K562 (cell line): Measurements from ENCODE around the gene EGLN3. TPM values are rescaled to one million over a fixed set of nuclear protein-coding genes. Genes with fewer than 3 reads are reported as not detected.

ENCODE experiments used
- ATAC-seq: fragments of 200-7000 bp; cut with Tn5 transposase; 3 replicates; pipeline ENCODE4 v1.9.1; 2020; ENCODE audit warnings: moderate library complexity
- BruUV-seq: library from RNA; stranded (reverse); fragments of 400-500 nt; replicated peaks from 2 replicates; lab custom pipeline; 2021; lab: Mats Ljungman, UMichigan
- CTCF ChIA-PET: fragments of 300-600 bp; formaldehyde crosslinking; extraction: SDS; loops from one replicate; lab custom pipeline; 2021; ENCODE audit warnings: low intra/inter-chr PET ratio; lab: Yijun Ruan, JAX
- POLR2A ChIA-PET: fragments of 300-600, 350-650 bp; sonication (Branson Sonifier 250); formaldehyde crosslinking; extraction: SDS; loops from one replicate; lab custom pipeline; 2021; ENCODE audit warnings: antibody characterized with exemption, inconsistent platforms; lab: Yijun Ruan, JAX
- DNase-seq, 4 experiments: peaks; one replicate each; pipeline versions ENCODE4 v3.0.0 to v3.0.0-alpha.2; 2011 to 2018; ENCODE audit warnings: low spot score in 3 of 4, mixed read lengths in 3 of 4; ENCODE audit errors: extremely low read depth in 1 of 4
- FAIRE-seq: peaks from 2 replicates; lab custom pipeline; 2011; peaks lifted over from hg19 to GRCh38; lab: Jason Lieb, UNC
- H2AFZ ChIP-seq: 2 replicates; pipeline ENCODE4 v1.6.0; 2011; ENCODE audit warnings: low read depth, low read length, control low read depth, inconsistent platforms
- H3K27ac ChIP-seq: fragments of 200-600 bp; 3 replicates; pipeline ENCODE4 v1.8.0; 2011; ENCODE audit warnings: low read depth, mild to moderate bottlenecking, control low read depth, inconsistent platforms, low read length, moderate library complexity, mixed read lengths; ENCODE audit errors: extremely low read depth
- H3K27me3 ChIP-seq, 2 experiments: fragments of 300-600 bp in 1 of 2; 2 replicates in 1 of 2; 3 replicates in 1 of 2; pipeline versions ENCODE4 v1.6.0 to v1.8.0; 2011; ENCODE audit warnings: inconsistent platforms in 2 of 2, low read length in 2 of 2, mild to moderate bottlenecking in 1 of 2, mixed read lengths in 1 of 2, moderate library complexity in 1 of 2; ENCODE audit not compliant: control insufficient read depth in 2 of 2, insufficient read depth in 2 of 2
- H3K36me3 ChIP-seq: fragments of 300-600 bp; 3 replicates; pipeline ENCODE4 v1.8.0; 2011; ENCODE audit warnings: mild to moderate bottlenecking, low read length, inconsistent platforms; ENCODE audit not compliant: control insufficient read depth, insufficient read depth
- H3K4me1 ChIP-seq, 2 experiments: fragments of 200-600 bp in 1 of 2; replicated peaks in 1 of 2; 2 replicates in 1 of 2; 3 replicates in 1 of 2; pipeline versions ENCODE4 v1.5.1 to v1.8.0; 2011; ENCODE audit warnings: inconsistent platforms in 2 of 2, low read length in 2 of 2, mild to moderate bottlenecking in 1 of 2, mixed read lengths in 1 of 2, moderate library complexity in 1 of 2; ENCODE audit not compliant: control insufficient read depth in 2 of 2, insufficient read depth in 2 of 2
- H3K4me2 ChIP-seq: 2 replicates; pipeline ENCODE4 v1.6.1; 2011; ENCODE audit warnings: low read length, control low read depth, inconsistent platforms, mixed read lengths; ENCODE audit not compliant: insufficient read depth
- H3K4me3 ChIP-seq: fragments of 200-600 bp; sonication (generic), shearing (Covaris generic); 2 replicates; pipeline ENCODE4 v1.5.1; 2016; ENCODE audit warnings: control low read depth, inconsistent platforms
- H3K79me2 ChIP-seq: fragments of 200-600 bp; 3 replicates; pipeline ENCODE4 v1.8.0; 2011; ENCODE audit warnings: low read length, inconsistent platforms; ENCODE audit not compliant: control insufficient read depth, insufficient read depth
- H3K9ac ChIP-seq, 2 experiments: 2 replicates each; pipeline versions ENCODE4 v1.6.0 to v1.6.1; 2011; ENCODE audit warnings: low read depth in 2 of 2, low read length in 2 of 2, control low read depth in 1 of 2, inconsistent platforms in 1 of 2, mild to moderate bottlenecking in 1 of 2, mixed read lengths in 1 of 2; ENCODE audit not compliant: insufficient read depth in 1 of 2
- H3K9me1 ChIP-seq: one replicate; pipeline ENCODE4 v1.6.0; 2011; ENCODE audit warnings: inconsistent platforms, mild to moderate bottlenecking, low read length, moderate library complexity; ENCODE audit not compliant: control insufficient read depth, insufficient read depth
- H3K9me3 ChIP-seq: replicated peaks from 2 replicates; pipeline ENCODE4 v1.5.1; 2011; ENCODE audit warnings: low read depth, low read length, inconsistent platforms; ENCODE audit not compliant: control insufficient read depth, insufficient read depth
- H4K20me1 ChIP-seq: replicated peaks from 2 replicates; pipeline ENCODE4 v1.6.1; 2011; ENCODE audit warnings: low read length, inconsistent platforms, mixed read lengths; ENCODE audit not compliant: control insufficient read depth, insufficient read depth
- CCNT2 ChIP-seq: IDR thresholded peaks from 2 replicates; pipeline ENCODE4 v1.6.1; 2011; ENCODE audit warnings: borderline replicate concordance, low read depth, mild to moderate bottlenecking, moderate library complexity, mixed read lengths, low read length; ENCODE audit not compliant: insufficient read length; ENCODE audit errors: extremely low read depth
- HOXB6 ChIP-seq: fragments of 250-450 bp; sonication (Bioruptor Pico); IDR thresholded peaks from 2 replicates; pipeline ENCODE4 v1.5.1; 2022; ENCODE audit warnings: mild to moderate bottlenecking, borderline replicate concordance
- JUND ChIP-seq, 2 experiments: IDR thresholded peaks; 2 replicates in 1 of 2; 3 replicates in 1 of 2; pipeline ENCODE4 v1.6.1; 2011; ENCODE audit warnings: borderline replicate concordance in 2 of 2, low read depth in 2 of 2, low read length in 2 of 2, improper control_type of control experiment in 1 of 2, missing biosample characterization in 1 of 2, missing genetic modification characterization in 1 of 2, missing genetic modification reagents in 1 of 2
- MAFK ChIP-seq: IDR thresholded peaks from 2 replicates; pipeline ENCODE4 v1.6.1; 2011; ENCODE audit warnings: low read length, improper control_type of control experiment
- NFE2 ChIP-seq: IDR thresholded peaks from 2 replicates; pipeline ENCODE4 v1.6.1; 2014; ENCODE audit warnings: antibody characterized with exemption, low read depth
- POLR3G ChIP-seq: IDR thresholded peaks from 2 replicates; pipeline ENCODE4 v1.6.1; 2011; ENCODE audit not compliant: insufficient read length, insufficient replicate concordance; ENCODE audit errors: extremely low read depth
- TAF7 ChIP-seq: fragments of 450-650 bp; IDR thresholded peaks from 2 replicates; pipeline ENCODE4 v1.6.1; 2016; ENCODE audit warnings: missing genetic modification characterization, missing compliant biosample characterization
- USF1 ChIP-seq: sonication (generic); formaldehyde crosslinking; IDR thresholded peaks from 2 replicates; pipeline ENCODE4 v1.9.0; 2022; ENCODE audit warnings: mild to moderate bottlenecking, missing genetic modification reagents
- ZNF445 ChIP-seq: fragments of 250-450 bp; sonication (Bioruptor Pico); IDR thresholded peaks from 2 replicates; pipeline ENCODE4 v1.4.0; 2020; ENCODE audit warnings: low read depth, mild to moderate bottlenecking, moderate library complexity
- ZNF696 ChIP-seq: fragments of 250-450 bp; sonication (Bioruptor Pico); conservative IDR thresholded peaks from 2 replicates; pipeline ENCODE4 v1.4.0; 2020; ENCODE audit warnings: mild to moderate bottlenecking, moderate library complexity
- WGBS: fragments of 100-300 bp; shearing (Covaris generic); methylation state at CpG from one replicate; pipeline ENCODE4 v1.1.6; 2016; ENCODE audit warnings: low coverage, mixed read lengths; ENCODE audit not compliant: insufficient coverage; ENCODE audit errors: missing lambda C conversion rate; 5-methylcytosine and 5-hydroxymethylcytosine counted together
- in situ Hi-C: fragments of 300-500 bp; cut with MboI; formaldehyde crosslinking; loops from 4 replicates; pipeline ENCODE4 v1.15.0; 2018; ENCODE audit warnings: inconsistent platforms, mixed read lengths
- intact Hi-C: fragments of 100-400 bp; cut with micrococcal nuclease; formaldehyde crosslinking; loops from 2 replicates; pipeline ENCODE4 v1.14.2; 2022
- polyA plus RNA-seq, 8 experiments: library from polyadenylated mRNA; depleted of rRNA in 4 of 8; stranded (reverse) in 5 of 8; unstranded in 3 of 8; fragments of >200 nt; fragmentation: Nextera tagmentation in 2 of 8; fragmentation: Illumina TruSeq in 1 of 8; extraction: Ambion mirVana in 2 of 8; extraction: Trizol in 1 of 8; gene quantifications; 2 replicates each; pipeline versions ENCODE4 v1.2.1 to v1.2.3, GENCODE V29; 2011 to 2014; ENCODE audit warnings: inconsistent platforms in 1 of 8, missing spikeins in 1 of 8
- total RNA-seq, 7 experiments: library from RNA; depleted of rRNA in 6 of 7; stranded (reverse); fragments of >200 nt in 6 of 7; fragmentation: Illumina TruSeq in 2 of 7; extraction: Trizol in 2 of 7; gene quantifications; 2 replicates each; pipeline versions ENCODE4 v1.2.1 to v1.2.3, GENCODE V29; 2011 to 2021; ENCODE audit warnings: low replicate concordance in 1 of 7
- TF ChIP-seq, protein P1 (sequence below), 2 experiments: fragments of 250-450 bp in 1 of 2; fragments of 450-650 bp in 1 of 2; sonication (Bioruptor Pico) in 1 of 2; IDR thresholded peaks; 2 replicates each; pipeline versions ENCODE4 v1.6.1 to v1.8.0; 2016 to 2021; ENCODE audit warnings: mild to moderate bottlenecking in 2 of 2, moderate library complexity in 2 of 2, missing compliant biosample characterization in 1 of 2, missing genetic modification characterization in 1 of 2
- TF ChIP-seq, protein P2 (sequence below), 2 experiments: fragments of 450-650 bp; conservative IDR thresholded peaks; 2 replicates each; pipeline ENCODE4 v1.6.1; 2017; ENCODE audit warnings: mild to moderate bottlenecking in 2 of 2, moderate library complexity in 2 of 2

The EGLN3 gene
- total and polyA plus RNA-seq, 9 of the 15 experiments (the other 6 are each of a cell fraction or from before 2014, with no cell fraction given): 2.5 to 87.6 (median 5.8) TPM

DNA sequence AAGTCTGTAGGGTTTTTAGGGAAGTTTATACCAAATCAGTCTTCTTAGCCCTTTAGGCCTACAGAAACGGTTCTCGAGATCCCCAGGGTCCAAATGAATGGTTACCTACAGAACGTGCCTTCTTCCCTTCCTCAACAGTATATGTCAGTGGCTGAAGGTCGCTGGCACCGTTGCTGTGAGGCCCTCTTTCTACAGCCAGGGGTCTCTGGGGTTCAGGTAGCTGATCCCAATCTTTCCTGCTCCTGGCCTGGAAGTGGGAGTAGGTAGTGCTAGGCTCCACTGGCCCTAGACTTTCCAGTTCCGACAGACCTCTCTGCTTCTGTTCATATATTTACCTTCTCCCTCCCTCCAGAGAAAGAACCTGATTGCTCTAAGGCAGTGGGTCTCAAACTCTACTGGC is 6.4 kb upstream of the EGLN3 start:
- intact Hi-C loops: no loop called here
- in situ Hi-C loops: no loop called here

More for the DNA sequence above, 6.4 kb upstream of the EGLN3 start:
- no peak for DNase-seq
- Histone ChIP-seq H3K79me2 (no peaks in the 10 kb centered on the region), H3K4me3 (no peak overlapping the region), H3K36me3 (no peaks in the 10 kb centered on the region), H3K9me3 (0 out of 2 replicates have a peak, but pooled peaks cover 2% of the 10 kb centered on the region), H3K9me1 (no peaks in the 10 kb centered on the region), H3K9ac (no peak overlapping the region), H2AFZ (no peak overlapping the region), H3K4me2 (no peak overlapping the region), H3K27ac (no peak overlapping the region), H3K27me3 (no peaks in the 10 kb centered on the region), H3K4me1 (peaks cover 2 to 9% of the 10 kb centered on the region in 2 experiments; a peak in 3 of 5 replicates)
- ChIA-PET POLR2A (no interaction called here), CTCF (no interaction called here)
- WGBS: 67% methylated on average over 6 of the region's 6 CpGs
- BruUV-seq: no TSS peak
- no peak for FAIRE-seq
- TF ChIP-seq TAF7 (tag) (no peak), ZNF445 (CRISPR knock-in tag) (no peak), JUND (IDR thresholded peaks at IDR 0.05; ENCODE audit: borderline replicate concordance, low read depth, low read length) (no peak), JUND (tag; IDR thresholded peaks at IDR 0.05; ENCODE audit: borderline replicate concordance, low read depth, low read length) (no peak), POLR3G (no peak), NFE2 (no peak), ZNF696 (CRISPR knock-in tag) (no peak), USF1 (CRISPR knock-in tag) (no peak), HOXB6 (CRISPR knock-in tag) (no peak), CCNT2 (no peak), MAFK (no peak)
- TF ChIP-seq, protein P1, sequence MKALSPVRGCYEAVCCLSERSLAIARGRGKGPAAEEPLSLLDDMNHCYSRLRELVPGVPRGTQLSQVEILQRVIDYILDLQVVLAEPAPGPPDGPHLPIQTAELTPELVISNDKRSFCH (CRISPR knock-in tag; IDR thresholded peaks at IDR 0.05): no peak
- TF ChIP-seq, protein P1 (tag; IDR thresholded peaks at IDR 0.05): no peak
- TF ChIP-seq, protein P2, sequence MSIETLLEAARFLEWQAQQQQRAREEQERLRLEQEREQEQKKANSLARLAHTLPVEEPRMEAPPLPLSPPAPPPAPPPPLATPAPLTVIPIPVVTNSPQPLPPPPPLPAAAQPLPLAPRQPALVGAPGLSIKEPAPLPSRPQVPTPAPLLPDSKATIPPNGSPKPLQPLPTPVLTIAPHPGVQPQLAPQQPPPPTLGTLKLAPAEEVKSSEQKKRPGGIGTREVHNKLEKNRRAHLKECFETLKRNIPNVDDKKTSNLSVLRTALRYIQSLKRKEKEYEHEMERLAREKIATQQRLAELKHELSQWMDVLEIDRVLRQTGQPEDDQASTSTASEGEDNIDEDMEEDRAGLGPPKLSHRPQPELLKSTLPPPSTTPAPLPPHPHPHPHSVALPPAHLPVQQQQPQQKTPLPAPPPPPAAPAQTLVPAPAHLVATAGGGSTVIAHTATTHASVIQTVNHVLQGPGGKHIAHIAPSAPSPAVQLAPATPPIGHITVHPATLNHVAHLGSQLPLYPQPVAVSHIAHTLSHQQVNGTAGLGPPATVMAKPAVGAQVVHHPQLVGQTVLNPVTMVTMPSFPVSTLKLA (conservative IDR thresholded peaks at IDR 0.05): no peak
- TF ChIP-seq, all 486 proteins: peak for 0
- ATAC-seq: no peak
- H4K20me1 ChIP-seq: no peaks in the 10 kb centered on the region
